Esophagus squamous epithelium (tissue), 4 donors: ENCODE data around the gene AFF3.

Experiments used
- CTCF ChIP-seq, 6 experiments: fragments of 450-650 bp in 4 of 6; fragments of 200-600 bp in 2 of 6; sonication (generic) in 2 of 6; IDR thresholded peaks; one replicate each; pipeline ENCODE4 v1.5.1; 2016 to 2019; ENCODE audit warnings: antibody characterized with exemption in 6 of 6, mild to moderate bottlenecking in 4 of 6, moderate library complexity in 4 of 6
- POLR2A ChIP-seq, 4 donors: fragments of 450-650 bp; IDR thresholded peaks; one replicate each; pipeline ENCODE4 v1.6.1; 2017; ENCODE audit warnings: antibody characterized with exemption in 4 of 4, mild to moderate bottlenecking in 4 of 4, moderate library complexity in 3 of 4

- TF ChIP-seq CTCF (IDR thresholded peaks at IDR 0.05) (no peak), POLR2A (IDR thresholded peaks at IDR 0.05) (no peak)
Measured at GRCh38 chr2:99856119-99856518, 286.3 kb downstream of the AFF3 start.
